Sigmoid colon (tissue), 7 donors: Measurements from ENCODE around the gene FAM204A. TPM values are rescaled to one million over a fixed set of nuclear protein-coding genes. Genes with fewer than 3 reads are reported as not detected.

Experiments
- DNase-seq: peaks from one replicate; pipeline ENCODE4 v3.0.0-alpha.2; 2019
- H3K27ac ChIP-seq, 4 donors: fragments of 200-600 bp; sonication (generic); one replicate each; pipeline ENCODE4 v1.5.1; 2016 to 2019; ENCODE audit warnings: mild to moderate bottlenecking in 1 of 4
- H3K27me3 ChIP-seq, 3 donors: fragments of 200-600 bp; sonication (generic); one replicate each; pipeline ENCODE4 v1.5.1; 2019; ENCODE audit warnings: mild to moderate bottlenecking in 1 of 3
- H3K36me3 ChIP-seq, 4 donors: fragments of 200-600 bp; sonication (generic); one replicate each; pipeline ENCODE4 v1.5.1; 2016 to 2019
- H3K4me1 ChIP-seq, 4 donors: fragments of 200-600 bp; sonication (generic); one replicate each; pipeline ENCODE4 v1.5.1; 2017 to 2019
- H3K4me3 ChIP-seq, 4 donors: fragments of 200-600 bp; sonication (generic); one replicate each; pipeline ENCODE4 v1.5.1; 2017 to 2019; ENCODE audit warnings: mild to moderate bottlenecking in 2 of 4, moderate library complexity in 1 of 4
- H3K9me3 ChIP-seq, 4 donors: fragments of 200-600 bp in 3 of 4; sonication (generic) in 3 of 4; one replicate each; pipeline versions ENCODE4 v1.5.1 to v1.6.1; 2013 to 2019
- EP300 ChIP-seq, 4 donors: sonication (generic); formaldehyde crosslinking; IDR thresholded peaks; one replicate each; pipeline ENCODE4 v1.6.1; 2017; ENCODE audit warnings: antibody characterized with exemption in 4 of 4
- POLR2A ChIP-seq, 2 donors: fragments of 450-650 bp; IDR thresholded peaks; one replicate each; pipeline ENCODE4 v1.6.1; 2016; ENCODE audit warnings: antibody characterized with exemption in 2 of 2, mild to moderate bottlenecking in 2 of 2, moderate library complexity in 2 of 2
- POLR2AphosphoS5 ChIP-seq, 4 donors: sonication (generic); formaldehyde crosslinking; IDR thresholded peaks; one replicate each; pipeline ENCODE4 v1.6.1; 2017; ENCODE audit warnings: antibody characterized with exemption in 4 of 4
- WGBS, 2 donors: extraction: QIAGEN DNeasy Blood & Tissue Kit; methylation state at CpG; one replicate each; pipeline ENCODE4 v1.1.7; 2013; 5-methylcytosine and 5-hydroxymethylcytosine counted together
- intact Hi-C: fragments of 100-400 bp; cut with DNase I; formaldehyde crosslinking; loops from one replicate; pipeline ENCODE4 v1.15.1; 2023
- polyA plus RNA-seq, 3 donors: library from polyadenylated mRNA; stranded (reverse); fragments of 200-250 nt; gene quantifications; one replicate each; pipeline ENCODE4 v1.2.3, GENCODE V29; 2013
- total RNA-seq, 4 donors: library from RNA; depleted of rRNA; stranded (reverse); fragments of >200 nt; gene quantifications; one replicate each; pipeline ENCODE4 v1.1.0, GENCODE V29; 2016
- TF ChIP-seq, protein P1 (sequence below), 4 experiments: fragments of 450-650 bp in 3 of 4; fragments of 200-600 bp in 1 of 4; IDR thresholded peaks; one replicate each; pipeline ENCODE4 v1.5.1; 2016 to 2019; ENCODE audit warnings: antibody characterized with exemption in 4 of 4, mild to moderate bottlenecking in 3 of 4, moderate library complexity in 2 of 4
- donor health status: healthy with polysubstance abuse.
- donor health status: Bipolar disorder and iron deficiency.
- donor health status: healthy.

Gene FAM204A
- total and polyA plus RNA-seq, 7 donors, result 40.6 to 83.1 (median 60.1) TPM

DNA sequence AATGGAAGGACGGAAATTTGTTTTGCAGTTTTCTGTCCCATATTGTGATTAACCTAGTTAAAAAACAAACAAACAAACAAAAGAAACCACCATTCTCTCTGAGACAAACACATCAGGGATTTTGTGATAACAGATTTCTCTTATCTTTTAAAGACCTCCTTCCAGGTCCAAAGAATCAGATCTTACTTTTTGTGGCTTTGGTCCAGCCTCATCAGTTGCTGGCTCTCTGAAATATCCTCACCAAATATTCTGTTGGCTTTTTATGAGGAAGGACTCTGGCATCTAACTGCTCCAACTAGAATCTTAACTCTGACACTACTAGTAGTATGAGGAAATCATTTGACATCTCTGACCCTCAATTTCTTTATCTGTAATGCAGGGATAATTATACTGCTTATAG, 4.8 kb downstream of the FAM204A start:
- H3K27ac ChIP-seq, result no peak overlapping the region
- H3K9me3 ChIP-seq, result no peaks in the 10 kb centered on the region
- no peaks in the 10 kb centered on the region for H3K27me3 ChIP-seq
- H3K36me3 ChIP-seq, result peaks cover 0 to 37% (median 16%) of the 10 kb centered on the region in 4 donors
- DNase-seq, result no peak
- intact Hi-C loops, result no loop called here
- 93% methylated on average over 1 of the region's 1 CpG for WGBS, 2 donors
- TF ChIP-seq, protein P1, sequence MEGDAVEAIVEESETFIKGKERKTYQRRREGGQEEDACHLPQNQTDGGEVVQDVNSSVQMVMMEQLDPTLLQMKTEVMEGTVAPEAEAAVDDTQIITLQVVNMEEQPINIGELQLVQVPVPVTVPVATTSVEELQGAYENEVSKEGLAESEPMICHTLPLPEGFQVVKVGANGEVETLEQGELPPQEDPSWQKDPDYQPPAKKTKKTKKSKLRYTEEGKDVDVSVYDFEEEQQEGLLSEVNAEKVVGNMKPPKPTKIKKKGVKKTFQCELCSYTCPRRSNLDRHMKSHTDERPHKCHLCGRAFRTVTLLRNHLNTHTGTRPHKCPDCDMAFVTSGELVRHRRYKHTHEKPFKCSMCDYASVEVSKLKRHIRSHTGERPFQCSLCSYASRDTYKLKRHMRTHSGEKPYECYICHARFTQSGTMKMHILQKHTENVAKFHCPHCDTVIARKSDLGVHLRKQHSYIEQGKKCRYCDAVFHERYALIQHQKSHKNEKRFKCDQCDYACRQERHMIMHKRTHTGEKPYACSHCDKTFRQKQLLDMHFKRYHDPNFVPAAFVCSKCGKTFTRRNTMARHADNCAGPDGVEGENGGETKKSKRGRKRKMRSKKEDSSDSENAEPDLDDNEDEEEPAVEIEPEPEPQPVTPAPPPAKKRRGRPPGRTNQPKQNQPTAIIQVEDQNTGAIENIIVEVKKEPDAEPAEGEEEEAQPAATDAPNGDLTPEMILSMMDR (IDR thresholded peaks at IDR 0.05), result no peak
- no peak for TF ChIP-seq POLR2AphosphoS5 (IDR thresholded peaks at IDR 0.05)
- TF ChIP-seq EP300 (IDR thresholded peaks at IDR 0.05), result no peak
- TF ChIP-seq POLR2A (IDR thresholded peaks at IDR 0.05), result no peak
- H3K4me1 ChIP-seq, result peaks cover 0 to 23% (median 15%) of the 10 kb centered on the region in 4 donors
- no peak overlapping the region for H3K4me3 ChIP-seq

DNA sequence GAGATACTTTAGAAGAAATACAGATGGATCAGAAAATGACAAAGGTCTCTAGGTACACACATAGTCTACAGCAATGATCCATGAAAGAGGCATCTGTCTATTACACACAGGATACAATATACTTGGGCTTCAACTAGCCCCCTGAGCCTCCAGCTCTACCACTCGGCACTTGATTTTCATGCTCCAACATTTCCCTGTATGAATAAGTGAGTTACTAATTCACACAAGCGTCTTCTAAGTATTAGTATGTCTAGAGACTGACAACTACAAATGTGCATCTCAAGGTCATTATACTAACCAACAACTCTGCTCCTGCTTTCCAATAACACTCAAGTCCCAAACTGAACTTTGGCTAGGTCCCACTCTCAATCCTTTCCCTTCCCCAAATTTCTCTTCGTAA, 8.3 kb downstream of the FAM204A start:
- no peak for DNase-seq
- no peak overlapping the region for H3K4me3 ChIP-seq
- H3K9me3 ChIP-seq, result no peaks in the 10 kb centered on the region
- intact Hi-C loops, result no loop called here
- no peak overlapping the region for H3K27ac ChIP-seq
- peaks cover 0 to 61% (median 23%) of the 10 kb centered on the region in 4 donors for H3K36me3 ChIP-seq
- 97 to 98% methylated on average over 3 of the region's 3 CpGs for WGBS, 2 donors
- H3K4me1 ChIP-seq, result peaks cover 0 to 4% (median 0%) of the 10 kb centered on the region in 4 donors
- no peaks in the 10 kb centered on the region for H3K27me3 ChIP-seq
- no peak for TF ChIP-seq POLR2AphosphoS5 (IDR thresholded peaks at IDR 0.05)
- TF ChIP-seq, protein P1 (IDR thresholded peaks at IDR 0.05), result no peak
- no peak for TF ChIP-seq EP300 (IDR thresholded peaks at IDR 0.05)
- no peak for TF ChIP-seq POLR2A (IDR thresholded peaks at IDR 0.05)

DNA sequence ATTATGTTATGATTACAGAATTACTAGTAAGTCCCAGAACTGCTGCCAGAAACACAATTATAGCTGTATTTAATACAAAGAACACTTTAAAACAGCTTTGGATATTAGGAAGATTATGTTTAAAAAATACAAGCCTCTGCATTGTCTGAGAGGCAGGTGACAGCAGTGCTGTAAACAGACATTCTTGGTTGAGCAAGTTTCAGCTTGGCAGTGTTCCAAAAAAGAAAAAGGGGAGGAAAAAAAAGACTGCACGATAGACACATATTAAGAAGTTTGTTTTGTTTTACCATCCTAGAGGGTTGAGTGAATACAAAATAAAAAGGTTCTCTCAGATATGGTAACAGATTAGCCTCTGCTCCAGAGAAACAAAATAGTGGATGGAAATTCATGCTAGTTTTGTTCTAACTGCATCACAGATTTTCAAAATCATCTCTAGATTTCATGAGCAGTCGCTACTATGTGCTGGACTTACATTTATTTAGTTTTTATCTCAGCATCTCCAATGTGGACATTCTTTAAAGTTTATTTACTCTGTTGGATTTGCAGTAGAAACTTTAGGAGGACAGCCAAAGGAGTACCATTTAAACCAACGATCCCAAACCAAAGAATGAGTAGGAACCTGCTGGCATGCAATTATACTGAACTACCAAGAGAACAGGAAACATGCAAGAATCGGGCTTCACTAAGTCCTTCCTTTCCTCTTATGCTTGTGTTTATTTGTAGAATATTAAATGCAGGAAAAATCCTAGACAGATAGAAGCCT, 9.0 kb downstream of the FAM204A start:
- Histone ChIP-seq H3K4me1 (peaks cover 0 to 4% (median 0%) of the 10 kb centered on the region in 4 donors), H3K27ac (no peak overlapping the region), H3K27me3 (no peaks in the 10 kb centered on the region), H3K4me3 (no peak overlapping the region), H3K9me3 (no peaks in the 10 kb centered on the region), H3K36me3 (peaks cover 0 to 64% (median 26%) of the 10 kb centered on the region in 4 donors)
- WGBS, 2 donors, result 22 to 54% methylated on average over 4 of the region's 4 CpGs
- intact Hi-C loops, result no loop called here
- TF ChIP-seq POLR2A (IDR thresholded peaks at IDR 0.05), result no peak
- no peak for TF ChIP-seq EP300 (IDR thresholded peaks at IDR 0.05)
- no peak for DNase-seq

DNA sequence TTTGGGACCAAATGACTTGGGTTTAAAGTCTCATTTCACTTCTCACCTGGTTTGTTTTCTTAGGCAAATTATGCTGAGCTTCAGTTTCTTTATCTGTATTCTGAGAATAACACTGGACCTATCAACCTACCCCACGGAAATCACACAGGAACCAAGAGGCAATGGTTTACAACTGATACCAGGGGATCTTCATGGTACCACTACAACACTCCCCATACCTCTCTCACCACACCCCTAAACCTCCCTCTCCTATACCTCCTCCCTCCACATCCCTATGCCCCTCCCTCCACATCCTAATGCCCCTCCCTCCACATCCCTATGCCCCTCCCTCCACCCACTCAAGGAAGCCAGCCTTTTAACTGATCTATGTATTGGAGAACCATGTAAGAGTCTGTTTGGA, 9.9 kb downstream of the FAM204A start:
- intact Hi-C loops, result no loop called here
- no peak for DNase-seq
- TF ChIP-seq EP300 (IDR thresholded peaks at IDR 0.05) (no peak), POLR2AphosphoS5 (IDR thresholded peaks at IDR 0.05) (no peak), POLR2A (IDR thresholded peaks at IDR 0.05) (no peak)
- TF ChIP-seq, protein P1 (IDR thresholded peaks at IDR 0.05), result no peak
- Histone ChIP-seq H3K27me3 (no peaks in the 10 kb centered on the region), H3K27ac (no peak overlapping the region), H3K9me3 (no peaks in the 10 kb centered on the region), H3K4me3 (no peak overlapping the region), H3K36me3 (peaks cover 0 to 73% (median 26%) of the 10 kb centered on the region in 4 donors), H3K4me1 (peaks cover 0 to 4% (median 0%) of the 10 kb centered on the region in 4 donors)
- 77 to 93% methylated on average over 1 of the region's 1 CpG for WGBS, 2 donors

DNA sequence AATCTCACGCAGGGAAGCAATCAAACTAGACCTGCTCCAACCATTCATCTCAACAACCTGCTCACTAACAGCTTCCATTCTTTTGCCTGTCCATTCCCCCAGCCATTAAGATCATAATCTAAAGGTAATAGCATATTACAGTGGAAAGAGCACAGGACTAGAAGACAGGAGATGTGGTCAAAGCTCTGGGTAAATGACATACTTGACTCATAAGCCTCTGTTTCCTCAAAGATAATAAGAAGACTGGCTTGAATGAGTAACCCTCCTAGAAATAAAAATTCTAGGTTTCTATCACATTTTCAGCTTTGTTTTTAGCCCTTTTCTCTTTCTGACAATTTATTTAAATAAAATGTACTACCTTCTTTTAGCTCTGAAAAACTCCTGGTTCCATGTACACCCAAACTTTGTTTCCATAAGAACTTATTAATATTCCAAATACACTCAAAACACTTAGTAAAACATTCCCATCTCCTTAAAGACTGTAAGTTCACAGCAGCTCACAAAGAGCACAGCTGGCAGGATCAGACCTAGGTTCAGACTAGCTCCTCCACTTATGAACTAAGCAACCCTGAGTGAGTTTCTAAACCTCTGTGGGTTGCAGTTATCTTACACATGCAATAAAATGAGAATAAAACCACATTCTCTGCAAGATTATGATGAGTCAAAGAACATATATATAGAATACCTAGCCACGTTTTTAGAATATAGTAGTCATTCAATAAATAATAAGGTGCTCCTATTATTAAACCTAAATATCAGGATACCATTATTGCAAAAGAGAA, 11.6 kb downstream of the FAM204A start:
- H3K36me3 ChIP-seq, result peaks cover 0 to 83% (median 27%) of the 10 kb centered on the region in 4 donors
- no peak overlapping the region for H3K27ac ChIP-seq
- 87 to 88% methylated on average over 2 of the region's 2 CpGs for WGBS, 2 donors
- intact Hi-C loops, result no loop called here
- no peak overlapping the region for H3K4me3 ChIP-seq
- no peaks in the 10 kb centered on the region for H3K27me3 ChIP-seq
- peaks cover 0 to 4% (median 0%) of the 10 kb centered on the region in 4 donors for H3K4me1 ChIP-seq
- TF ChIP-seq, protein P1 (IDR thresholded peaks at IDR 0.05), result no peak
- TF ChIP-seq POLR2A (IDR thresholded peaks at IDR 0.05), result no peak
- no peak for TF ChIP-seq EP300 (IDR thresholded peaks at IDR 0.05)
- no peak for TF ChIP-seq POLR2AphosphoS5 (IDR thresholded peaks at IDR 0.05)
- H3K9me3 ChIP-seq, result no peaks in the 10 kb centered on the region
- DNase-seq, result no peak
